ENCODE measurements around the gene HOOK1.

DNA sequence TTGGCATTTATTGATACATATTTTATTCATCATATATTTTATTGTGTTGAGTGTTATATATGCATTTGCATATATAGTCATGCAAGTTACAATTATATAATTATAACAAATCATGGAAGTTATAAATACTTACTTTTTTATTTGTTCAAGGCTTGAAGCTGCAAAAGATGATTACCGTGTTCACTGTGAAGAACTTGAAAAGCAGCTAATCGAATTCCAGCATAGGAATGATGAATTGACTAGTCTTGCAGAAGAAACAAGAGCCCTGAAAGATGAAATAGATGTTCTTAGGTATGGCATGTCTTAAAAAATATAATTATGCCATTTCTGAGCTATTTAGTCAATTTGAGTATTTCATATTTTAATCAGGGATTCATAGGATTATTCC is 32.1 kb downstream of the HOOK1 start:
- TF ChIP-seq POLR2AphosphoS5 (IDR thresholded peaks at IDR 0.05; ENCODE audit: borderline replicate concordance, low read depth, low read length) (no peak), EZH2 (IDR thresholded peaks at IDR 0.05) (no peak)
